HEK293 (cell line): ENCODE results near the gene DCAF6.
A peak's percentile ranks its signal among the peaks of the same experiment; 100 is the strongest.

ENCODE experiments used
- GLI2 ChIP-seq: fragments of 450-650 bp; formaldehyde crosslinking; IDR thresholded peaks from 2 replicates; pipeline ENCODE4; 2017; ENCODE audit warnings: missing biosample characterization, missing genetic modification characterization, low read depth, borderline replicate concordance
- HOXA7 ChIP-seq: sonication (generic); formaldehyde crosslinking; IDR thresholded peaks from 2 replicates; pipeline ENCODE4 v1.8.1; 2022; ENCODE audit warnings: missing genetic modification reagents, borderline replicate concordance
- HOXC10 ChIP-seq: sonication (generic); formaldehyde crosslinking; IDR thresholded peaks from 2 replicates; pipeline ENCODE4 v1.8.1; 2023; ENCODE audit warnings: mild to moderate bottlenecking, missing genetic modification reagents
- KLF16 ChIP-seq: fragments of 450-650 bp; formaldehyde crosslinking; IDR thresholded peaks from 2 replicates; pipeline ENCODE4 v1.5.1; 2017; ENCODE audit warnings: missing biosample characterization, missing genetic modification characterization
- SALL2 ChIP-seq: fragments of 450-650 bp; formaldehyde crosslinking; IDR thresholded peaks from 2 replicates; pipeline ENCODE4 v1.5.0; 2017; ENCODE audit warnings: missing biosample characterization, mild to moderate bottlenecking, missing genetic modification characterization, borderline replicate concordance
- SP7 ChIP-seq: fragments of 450-650 bp; formaldehyde crosslinking; IDR thresholded peaks from 2 replicates; pipeline ENCODE4 v1.5.1; 2016; ENCODE audit warnings: missing biosample characterization, missing genetic modification characterization
- WT1 ChIP-seq: fragments of 450-650 bp; formaldehyde crosslinking; IDR thresholded peaks from 2 replicates; pipeline ENCODE4 v1.5.1; 2016; ENCODE audit warnings: missing biosample characterization, missing genetic modification characterization
- ZFP37 ChIP-seq: fragments of 450-650 bp; formaldehyde crosslinking; IDR thresholded peaks from 2 replicates; pipeline ENCODE4 v1.5.1; 2016; ENCODE audit warnings: missing biosample characterization, missing genetic modification characterization
- ZFP69B ChIP-seq: fragments of 450-650 bp; formaldehyde crosslinking; IDR thresholded peaks from 2 replicates; pipeline ENCODE4 v1.5.1; 2016; ENCODE audit warnings: missing biosample characterization, missing genetic modification characterization
- ZNF140 ChIP-seq: fragments of 450-650 bp; formaldehyde crosslinking; IDR thresholded peaks from 2 replicates; pipeline ENCODE4 v1.5.1; 2016; ENCODE audit warnings: missing biosample characterization, missing genetic modification characterization
- ZNF169 ChIP-seq: fragments of 450-650 bp; formaldehyde crosslinking; IDR thresholded peaks from 2 replicates; pipeline ENCODE4 v1.5.1; 2016; ENCODE audit warnings: missing biosample characterization, missing genetic modification characterization
- ZNF184 ChIP-seq: fragments of 450-650 bp; IDR thresholded peaks from 2 replicates; pipeline ENCODE4 v1.5.1; 2018; ENCODE audit warnings: missing biosample characterization, mild to moderate bottlenecking, missing genetic modification characterization
- ZNF19 ChIP-seq: fragments of 450-650 bp; formaldehyde crosslinking; IDR thresholded peaks from 2 replicates; pipeline ENCODE4; 2016; ENCODE audit warnings: missing biosample characterization, missing genetic modification characterization, low read depth
- ZNF239 ChIP-seq: fragments of 450-650 bp; formaldehyde crosslinking; IDR thresholded peaks from 2 replicates; pipeline ENCODE4 v1.5.1; 2016; ENCODE audit warnings: missing biosample characterization, missing genetic modification characterization
- ZNF302 ChIP-seq: fragments of 450-650 bp; formaldehyde crosslinking; IDR thresholded peaks from 2 replicates; pipeline ENCODE4 v1.5.1; 2016; ENCODE audit warnings: missing biosample characterization, missing genetic modification characterization, low read depth
- ZNF354C ChIP-seq: fragments of 450-650 bp; formaldehyde crosslinking; IDR thresholded peaks from 2 replicates; pipeline ENCODE4 v1.5.1; 2016; ENCODE audit warnings: missing biosample characterization, missing genetic modification characterization, low read depth, borderline replicate concordance
- ZNF391 ChIP-seq: fragments of 450-650 bp; formaldehyde crosslinking; IDR thresholded peaks from 2 replicates; pipeline ENCODE4 v1.5.1; 2016; ENCODE audit warnings: low read depth, missing biosample characterization, missing genetic modification characterization, borderline replicate concordance
- ZNF416 ChIP-seq: fragments of 450-650 bp; formaldehyde crosslinking; IDR thresholded peaks from 2 replicates; pipeline ENCODE4 v1.5.1; 2016; ENCODE audit warnings: missing biosample characterization, missing genetic modification characterization
- ZNF501 ChIP-seq: fragments of 450-650 bp; formaldehyde crosslinking; IDR thresholded peaks from 2 replicates; pipeline ENCODE4 v1.5.1; 2016; ENCODE audit warnings: missing biosample characterization, missing genetic modification characterization
- ZNF530 ChIP-seq: fragments of 450-650 bp; formaldehyde crosslinking; IDR thresholded peaks from 2 replicates; pipeline ENCODE4 v1.5.1; 2016; ENCODE audit warnings: low read depth, missing biosample characterization, missing genetic modification characterization
- ZNF623 ChIP-seq: fragments of 450-650 bp; formaldehyde crosslinking; IDR thresholded peaks from 2 replicates; pipeline ENCODE4 v1.5.1; 2016; ENCODE audit warnings: missing biosample characterization, missing genetic modification characterization
- ZNF677 ChIP-seq: fragments of 450-650 bp; IDR thresholded peaks from 2 replicates; pipeline ENCODE4 v1.5.0; 2018; ENCODE audit warnings: missing biosample characterization, mild to moderate bottlenecking, missing genetic modification characterization, moderate library complexity
- ZNF747 ChIP-seq: fragments of 450-650 bp; formaldehyde crosslinking; IDR thresholded peaks from 2 replicates; pipeline ENCODE4 v1.5.1; 2016; ENCODE audit warnings: missing biosample characterization, missing genetic modification characterization
- ZNF776 ChIP-seq: fragments of 450-650 bp; formaldehyde crosslinking; IDR thresholded peaks from 2 replicates; pipeline ENCODE4 v1.5.0; 2017; ENCODE audit warnings: missing biosample characterization, missing genetic modification characterization, borderline replicate concordance
- ZNF791 ChIP-seq: fragments of 450-650 bp; formaldehyde crosslinking; IDR thresholded peaks from 2 replicates; pipeline ENCODE4 v1.5.1; 2016; ENCODE audit warnings: missing biosample characterization, missing genetic modification characterization
- ZNF843 ChIP-seq: fragments of 450-650 bp; formaldehyde crosslinking; IDR thresholded peaks from 2 replicates; pipeline ENCODE4 v1.5.1; 2016; ENCODE audit warnings: missing biosample characterization, missing genetic modification characterization
- TF ChIP-seq, protein P1 (sequence below): fragments of 450-650 bp; formaldehyde crosslinking; IDR thresholded peaks from 2 replicates; pipeline ENCODE4 v1.5.1; 2017; ENCODE audit warnings: missing biosample characterization, missing genetic modification characterization
- TF ChIP-seq, protein P2 (sequence below): fragments of 450-650 bp; formaldehyde crosslinking; IDR thresholded peaks from 2 replicates; pipeline ENCODE4 v1.5.1; 2016; ENCODE audit warnings: missing biosample characterization, missing genetic modification characterization
- TF ChIP-seq, protein P3 (sequence below): fragments of 450-650 bp; formaldehyde crosslinking; IDR thresholded peaks from 2 replicates; pipeline ENCODE4 v1.5.1; 2017; ENCODE audit warnings: missing biosample characterization, missing genetic modification characterization
- TF ChIP-seq, protein P4 (sequence below): fragments of 450-650 bp; formaldehyde crosslinking; IDR thresholded peaks from 2 replicates; pipeline ENCODE4 v1.5.1; 2016; ENCODE audit warnings: missing biosample characterization, missing genetic modification characterization
- TF ChIP-seq, protein P5 (sequence below): fragments of 450-650 bp; formaldehyde crosslinking; IDR thresholded peaks from 2 replicates; pipeline ENCODE4 v1.5.1; 2016; ENCODE audit warnings: missing biosample characterization, missing genetic modification characterization

Gene DCAF6

DNA sequence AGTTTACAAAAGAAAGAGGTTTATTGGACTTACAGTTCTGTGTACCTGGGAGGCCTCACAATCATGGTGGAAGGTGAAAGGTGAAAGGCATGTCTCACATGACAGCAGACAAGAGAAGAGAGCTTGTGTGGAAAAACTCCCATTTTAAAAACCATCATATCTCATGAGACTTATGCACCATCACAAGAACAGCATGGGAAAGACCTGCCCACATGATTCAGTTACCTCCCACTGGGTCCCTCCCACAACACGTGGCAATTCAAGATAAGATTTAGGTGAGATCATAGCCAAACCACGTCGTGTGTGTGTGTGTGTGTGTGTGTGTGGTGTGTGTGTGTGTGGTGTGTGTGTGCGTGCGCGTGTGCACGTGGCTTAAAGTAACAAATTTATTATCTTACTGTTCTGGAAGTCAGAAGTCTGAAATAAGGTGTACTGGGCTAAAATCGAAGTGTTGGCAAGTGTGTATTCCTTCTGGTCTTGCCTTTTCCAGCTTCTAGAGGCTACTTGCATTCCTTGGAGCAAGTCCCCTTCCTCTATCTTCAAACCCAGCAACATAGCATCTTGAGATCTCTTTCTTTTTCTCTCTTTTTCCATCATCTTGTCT lies 48.5 kb downstream of the DCAF6 start (continued):
- TF ChIP-seq ZNF776 (tag by site-specific recombination) (peak; percentile 83), GLI2 (tag by site-specific recombination) (no peak), HOXC10 (CRISPR knock-in tag) (no peak), ZNF354C (no peak), ZNF169 (tag by site-specific recombination) (peak; percentile 91; the same call in 1 of the 2 replicates), SALL2 (0 out of 2 replicates have a peak, but pooled peaks have one; percentile 18), ZNF140 (tag by site-specific recombination) (no peak), WT1 (tag by site-specific recombination) (peak; percentile 73), ZNF302 (tag by site-specific recombination) (0 out of 2 replicates have a peak, but pooled peaks have one; percentile 60), ZNF747 (tag by site-specific recombination) (peak; percentile 81; the same call in 1 of the 2 replicates), ZNF184 (tag by site-specific recombination) (no peak), ZNF623 (tag by site-specific recombination) (no peak), ZNF501 (tag by site-specific recombination) (peak; percentile 80), ZFP69B (tag by site-specific recombination) (peak; percentile 82), ZNF239 (tag by site-specific recombination) (no peak), ZNF791 (tag by site-specific recombination) (no peak), HOXA7 (no peak), ZNF530 (tag by site-specific recombination) (no peak), ZNF843 (tag by site-specific recombination) (no peak), KLF16 (tag by site-specific recombination) (peak; percentile 79; the same call in 1 of the 2 replicates), ZNF416 (tag by site-specific recombination) (peak; percentile 59; the same call in 1 of the 2 replicates), ZFP37 (tag by site-specific recombination) (peak; percentile 90), SP7 (tag by site-specific recombination) (peak; percentile 83), ZNF19 (tag by site-specific recombination) (peak; percentile 45; the same call in 1 of the 2 replicates), ZNF677 (tag by site-specific recombination) (no peak), ZNF391 (tag by site-specific recombination) (peak; percentile 59; the same call in 1 of the 2 replicates)
- TF ChIP-seq, protein P1, sequence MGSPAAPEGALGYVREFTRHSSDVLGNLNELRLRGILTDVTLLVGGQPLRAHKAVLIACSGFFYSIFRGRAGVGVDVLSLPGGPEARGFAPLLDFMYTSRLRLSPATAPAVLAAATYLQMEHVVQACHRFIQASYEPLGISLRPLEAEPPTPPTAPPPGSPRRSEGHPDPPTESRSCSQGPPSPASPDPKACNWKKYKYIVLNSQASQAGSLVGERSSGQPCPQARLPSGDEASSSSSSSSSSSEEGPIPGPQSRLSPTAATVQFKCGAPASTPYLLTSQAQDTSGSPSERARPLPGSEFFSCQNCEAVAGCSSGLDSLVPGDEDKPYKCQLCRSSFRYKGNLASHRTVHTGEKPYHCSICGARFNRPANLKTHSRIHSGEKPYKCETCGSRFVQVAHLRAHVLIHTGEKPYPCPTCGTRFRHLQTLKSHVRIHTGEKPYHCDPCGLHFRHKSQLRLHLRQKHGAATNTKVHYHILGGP (tag by site-specific recombination): peak; percentile 79; the same call in 1 of the 2 replicates
- TF ChIP-seq, protein P2, sequence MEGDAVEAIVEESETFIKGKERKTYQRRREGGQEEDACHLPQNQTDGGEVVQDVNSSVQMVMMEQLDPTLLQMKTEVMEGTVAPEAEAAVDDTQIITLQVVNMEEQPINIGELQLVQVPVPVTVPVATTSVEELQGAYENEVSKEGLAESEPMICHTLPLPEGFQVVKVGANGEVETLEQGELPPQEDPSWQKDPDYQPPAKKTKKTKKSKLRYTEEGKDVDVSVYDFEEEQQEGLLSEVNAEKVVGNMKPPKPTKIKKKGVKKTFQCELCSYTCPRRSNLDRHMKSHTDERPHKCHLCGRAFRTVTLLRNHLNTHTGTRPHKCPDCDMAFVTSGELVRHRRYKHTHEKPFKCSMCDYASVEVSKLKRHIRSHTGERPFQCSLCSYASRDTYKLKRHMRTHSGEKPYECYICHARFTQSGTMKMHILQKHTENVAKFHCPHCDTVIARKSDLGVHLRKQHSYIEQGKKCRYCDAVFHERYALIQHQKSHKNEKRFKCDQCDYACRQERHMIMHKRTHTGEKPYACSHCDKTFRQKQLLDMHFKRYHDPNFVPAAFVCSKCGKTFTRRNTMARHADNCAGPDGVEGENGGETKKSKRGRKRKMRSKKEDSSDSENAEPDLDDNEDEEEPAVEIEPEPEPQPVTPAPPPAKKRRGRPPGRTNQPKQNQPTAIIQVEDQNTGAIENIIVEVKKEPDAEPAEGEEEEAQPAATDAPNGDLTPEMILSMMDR (tag by site-specific recombination): no peak
- TF ChIP-seq, protein P3, sequence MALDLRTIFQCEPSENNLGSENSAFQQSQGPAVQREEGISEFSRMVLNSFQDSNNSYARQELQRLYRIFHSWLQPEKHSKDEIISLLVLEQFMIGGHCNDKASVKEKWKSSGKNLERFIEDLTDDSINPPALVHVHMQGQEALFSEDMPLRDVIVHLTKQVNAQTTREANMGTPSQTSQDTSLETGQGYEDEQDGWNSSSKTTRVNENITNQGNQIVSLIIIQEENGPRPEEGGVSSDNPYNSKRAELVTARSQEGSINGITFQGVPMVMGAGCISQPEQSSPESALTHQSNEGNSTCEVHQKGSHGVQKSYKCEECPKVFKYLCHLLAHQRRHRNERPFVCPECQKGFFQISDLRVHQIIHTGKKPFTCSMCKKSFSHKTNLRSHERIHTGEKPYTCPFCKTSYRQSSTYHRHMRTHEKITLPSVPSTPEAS: peak; percentile 94
- TF ChIP-seq, protein P4, sequence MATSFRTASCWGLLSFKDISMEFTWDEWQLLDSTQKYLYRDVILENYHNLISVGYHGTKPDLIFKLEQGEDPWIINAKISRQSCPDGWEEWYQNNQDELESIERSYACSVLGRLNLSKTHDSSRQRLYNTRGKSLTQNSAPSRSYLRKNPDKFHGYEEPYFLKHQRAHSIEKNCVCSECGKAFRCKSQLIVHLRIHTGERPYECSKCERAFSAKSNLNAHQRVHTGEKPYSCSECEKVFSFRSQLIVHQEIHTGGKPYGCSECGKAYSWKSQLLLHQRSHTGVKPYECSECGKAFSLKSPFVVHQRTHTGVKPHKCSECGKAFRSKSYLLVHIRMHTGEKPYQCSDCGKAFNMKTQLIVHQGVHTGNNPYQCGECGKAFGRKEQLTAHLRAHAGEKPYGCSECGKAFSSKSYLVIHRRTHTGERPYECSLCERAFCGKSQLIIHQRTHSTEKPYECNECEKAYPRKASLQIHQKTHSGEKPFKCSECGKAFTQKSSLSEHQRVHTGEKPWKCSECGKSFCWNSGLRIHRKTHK (tag by site-specific recombination): 0 out of 2 replicates have a peak, but pooled peaks have one; percentile 55
- TF ChIP-seq, protein P5, sequence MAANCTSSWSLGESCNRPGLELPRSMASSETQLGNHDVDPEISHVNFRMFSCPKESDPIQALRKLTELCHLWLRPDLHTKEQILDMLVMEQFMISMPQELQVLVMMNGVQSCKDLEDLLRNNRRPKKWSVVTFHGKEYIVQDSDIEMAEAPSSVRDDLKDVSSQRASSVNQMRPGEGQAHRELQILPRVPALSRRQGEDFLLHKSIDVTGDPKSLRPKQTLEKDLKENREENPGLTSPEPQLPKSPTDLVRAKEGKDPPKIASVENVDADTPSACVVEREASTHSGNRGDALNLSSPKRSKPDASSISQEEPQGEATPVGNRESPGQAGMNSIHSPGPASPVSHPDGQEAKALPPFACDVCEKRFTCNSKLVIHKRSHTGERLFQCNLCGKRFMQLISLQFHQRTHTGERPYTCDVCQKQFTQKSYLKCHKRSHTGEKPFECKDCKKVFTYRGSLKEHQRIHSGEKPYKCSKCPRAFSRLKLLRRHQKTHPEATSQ: peak; percentile 56; the same call in 1 of the 2 replicates
